ENCODE measurements around the gene CCDC88C.
"Not testable (repeated sequence)": the region's sequence is repeated elsewhere in the genome, so short reads cannot be mapped to it uniquely, and the experiment has no call there.

DNA sequence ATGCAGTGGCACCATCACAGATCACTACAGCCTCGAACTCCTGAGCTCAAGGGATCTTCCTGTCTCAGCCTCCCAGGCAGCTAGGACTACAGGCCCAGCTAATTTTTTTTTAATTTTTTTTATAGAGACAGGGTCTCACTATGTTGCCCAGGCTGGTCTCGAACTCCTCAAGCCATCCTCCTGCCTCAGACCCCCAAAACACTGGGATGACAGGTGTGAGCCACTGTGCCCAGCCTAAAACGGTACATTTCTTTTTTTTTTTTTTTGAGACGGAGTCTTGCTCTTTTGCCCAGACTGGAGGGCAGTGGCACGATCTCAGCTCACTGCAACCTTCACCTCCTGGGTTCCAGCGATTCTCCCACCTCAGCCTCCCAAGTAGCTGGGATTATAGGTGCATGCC lies 8.4 kb downstream of the CCDC88C start:
- TF ChIP-seq, protein P1, sequence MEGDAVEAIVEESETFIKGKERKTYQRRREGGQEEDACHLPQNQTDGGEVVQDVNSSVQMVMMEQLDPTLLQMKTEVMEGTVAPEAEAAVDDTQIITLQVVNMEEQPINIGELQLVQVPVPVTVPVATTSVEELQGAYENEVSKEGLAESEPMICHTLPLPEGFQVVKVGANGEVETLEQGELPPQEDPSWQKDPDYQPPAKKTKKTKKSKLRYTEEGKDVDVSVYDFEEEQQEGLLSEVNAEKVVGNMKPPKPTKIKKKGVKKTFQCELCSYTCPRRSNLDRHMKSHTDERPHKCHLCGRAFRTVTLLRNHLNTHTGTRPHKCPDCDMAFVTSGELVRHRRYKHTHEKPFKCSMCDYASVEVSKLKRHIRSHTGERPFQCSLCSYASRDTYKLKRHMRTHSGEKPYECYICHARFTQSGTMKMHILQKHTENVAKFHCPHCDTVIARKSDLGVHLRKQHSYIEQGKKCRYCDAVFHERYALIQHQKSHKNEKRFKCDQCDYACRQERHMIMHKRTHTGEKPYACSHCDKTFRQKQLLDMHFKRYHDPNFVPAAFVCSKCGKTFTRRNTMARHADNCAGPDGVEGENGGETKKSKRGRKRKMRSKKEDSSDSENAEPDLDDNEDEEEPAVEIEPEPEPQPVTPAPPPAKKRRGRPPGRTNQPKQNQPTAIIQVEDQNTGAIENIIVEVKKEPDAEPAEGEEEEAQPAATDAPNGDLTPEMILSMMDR (IDR thresholded peaks at IDR 0.05) = not testable (repeated sequence)
- not testable (repeated sequence) for TF ChIP-seq ZFX (IDR thresholded peaks at IDR 0.05; ENCODE audit: borderline replicate concordance)

All from 22Rv1 (cell line).